GM03348 (cell line): ENCODE measurements around the gene PKIG.

Experiments used
- DNase-seq: peaks from one replicate; pipeline ENCODE4 v3.0.0; 2012; ENCODE audit warnings: low spot score

Gene PKIG

GRCh38 chr20:44620030-44620429 is 37.7 kb downstream of the PKIG start:
- DNase-seq, result no peak

GRCh38 chr20:44621325-44621724 is 38.9 kb downstream of the PKIG start:
- DNase-seq, result no peak

GRCh38 chr20:44621939-44622338 is 39.6 kb downstream of the PKIG start:
- DNase-seq, result no peak

GRCh38 chr20:44622501-44623270 is 40.3 kb downstream of the PKIG start:
- no peak for DNase-seq

GRCh38 chr20:44624152-44624551 is 41.8 kb downstream of the PKIG start:
- DNase-seq, result no peak

GRCh38 chr20:44624743-44625271 is 42.4 kb downstream of the PKIG start:
- no peak for DNase-seq

- no peak for DNase-seq
These were observed 43.0 kb downstream of the PKIG start for GRCh38 chr20:44625361-44625760.

GRCh38 chr20:44626278-44626677 is 43.9 kb downstream of the PKIG start:
- DNase-seq, result no peak

- DNase-seq, result no peak
These were observed 45.1 kb downstream of the PKIG start for GRCh38 chr20:44627364-44628010.

GRCh38 chr20:44629017-44629385 is 46.6 kb downstream of the PKIG start:
- no peak for DNase-seq

GRCh38 chr20:44629542-44629941 is 47.2 kb downstream of the PKIG start:
- no peak for DNase-seq

- no peak for DNase-seq
These were observed 47.9 kb downstream of the PKIG start for GRCh38 chr20:44630297-44630696.

GRCh38 chr20:44632103-44632752 is 49.8 kb downstream of the PKIG start:
- DNase-seq, result no peak

GRCh38 chr20:44633187-44633810 is 50.9 kb downstream of the PKIG start:
- no peak for DNase-seq

- no peak for DNase-seq
These were observed 51.7 kb downstream of the PKIG start for GRCh38 chr20:44633872-44634600.

- DNase-seq, result no peak
These were observed 53.5 kb downstream of the PKIG start for GRCh38 chr20:44635877-44636276.

GRCh38 chr20:44637042-44637441 is 54.7 kb downstream of the PKIG start:
- no peak for DNase-seq

GRCh38 chr20:44637522-44638372 is 55.4 kb downstream of the PKIG start:
- DNase-seq, result no peak

GRCh38 chr20:44640522-44640921 is 58.1 kb downstream of the PKIG start:
- no peak for DNase-seq

GRCh38 chr20:44641325-44641724 is 58.9 kb downstream of the PKIG start:
- DNase-seq, result no peak
